Dermis microvascular lymphatic vessel endothelial cell (primary cell): ENCODE data around the gene ZNF143. TPM values are rescaled to one million over a fixed set of nuclear protein-coding genes. Genes with fewer than 3 reads are reported as not detected.
"Not testable (repeated sequence)": the region's sequence is repeated elsewhere in the genome, so short reads cannot be mapped to it uniquely, and the experiment has no call there.

ENCODE experiments used
- DNase-seq, 2 donors: peaks; one replicate each; pipeline versions ENCODE4 v3.0.0 to v3.0.0-alpha.2; 2010; ENCODE audit warnings: low read depth in 2 of 2
- total RNA-seq: library from RNA; depleted of rRNA; stranded (reverse); fragments of >200 nt; gene quantifications from 2 replicates; pipeline ENCODE4 v1.2.1, GENCODE V29; 2014

The ZNF143 gene
- total RNA-seq, 1 donor from 2014 or later: 27.6 TPM

GRCh38 chr11:9495803-9496514, 35.1 kb downstream of the ZNF143 start:
- DNase-seq: peak in 1 of 2 donors; percentile 5

GRCh38 chr11:9498457-9499078, 37.8 kb downstream of the ZNF143 start:
- DNase-seq: no peak

- peak; percentile 79 to 85 for DNase-seq
These were observed 45.9 kb downstream of the ZNF143 start for GRCh38 chr11:9506489-9507276.

GRCh38 chr11:9507277-9507580, 46.4 kb downstream of the ZNF143 start:
- no peak for DNase-seq

GRCh38 chr11:9509041-9509440, 48.2 kb downstream of the ZNF143 start:
- DNase-seq: no peak

- DNase-seq: no peak
These were observed 51.7 kb downstream of the ZNF143 start for GRCh38 chr11:9512370-9513019.

- not testable (repeated sequence) for DNase-seq
These were observed 53.8 kb downstream of the ZNF143 start for GRCh38 chr11:9514576-9514975.

- no peak for DNase-seq
These were observed 55.3 kb downstream of the ZNF143 start for GRCh38 chr11:9516113-9516512.

GRCh38 chr11:9518835-9519410, 58.1 kb downstream of the ZNF143 start:
- no peak for DNase-seq

GRCh38 chr11:9524001-9524400, 63.2 kb downstream of the ZNF143 start:
- DNase-seq: no peak

GRCh38 chr11:9525116-9525515, 64.3 kb downstream of the ZNF143 start:
- peak in 1 of 2 donors; percentile 30 for DNase-seq

GRCh38 chr11:9527481-9528135, 66.8 kb downstream of the ZNF143 start:
- DNase-seq: peak in 1 of 2 donors; percentile 88

GRCh38 chr11:9528136-9528501, 67.3 kb downstream of the ZNF143 start:
- no peak for DNase-seq

- DNase-seq: no peak
These were observed 67.9 kb downstream of the ZNF143 start for GRCh38 chr11:9528573-9529333.

- DNase-seq: no peak
These were observed 68.5 kb downstream of the ZNF143 start for GRCh38 chr11:9529334-9529650.

- no peak for DNase-seq
These were observed 69.3 kb downstream of the ZNF143 start for GRCh38 chr11:9530020-9530621.

GRCh38 chr11:9530901-9531625, 70.3 kb downstream of the ZNF143 start:
- no peak for DNase-seq

- DNase-seq: no peak
These were observed 72.2 kb downstream of the ZNF143 start for GRCh38 chr11:9533058-9533457.

GRCh38 chr11:9533736-9534473, 73.1 kb downstream of the ZNF143 start:
- no peak for DNase-seq
